GM21367 (cell line): Measurements from ENCODE around the gene STX11.
"Not testable (repeated sequence)": the region's sequence is repeated elsewhere in the genome, so short reads cannot be mapped to it uniquely, and the experiment has no call there.

Experiments used
- ATAC-seq: cut with Tn5 transposase; IDR thresholded peaks from one replicate; pipeline ENCODE4 v1.9.1; 2021; ENCODE audit not compliant: unreplicated experiment

The STX11 gene

DNA sequence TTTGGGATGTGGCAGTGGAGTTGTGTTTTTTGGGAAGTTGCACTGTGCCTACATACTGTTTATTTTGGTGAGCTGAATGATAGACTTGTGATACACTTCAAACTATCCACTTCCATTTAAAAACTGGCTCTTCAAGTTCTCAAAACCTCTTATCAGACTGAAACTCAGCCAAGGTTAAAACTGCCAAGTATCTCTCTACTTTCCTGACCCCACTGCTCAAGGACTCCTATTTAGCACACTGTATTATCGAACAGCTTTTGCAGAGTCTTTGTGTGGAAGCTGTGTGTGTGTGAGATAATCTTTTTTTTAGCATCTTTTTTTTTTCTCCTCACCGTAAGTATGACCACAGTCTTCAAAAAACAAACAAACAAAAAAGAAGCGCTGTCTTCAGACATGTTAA is 21.1 kb downstream of the STX11 start:
- ATAC-seq = no peak

GRCh38 chr6:144174006-144174405 is 23.7 kb downstream of the STX11 start:
- ATAC-seq = no peak

DNA sequence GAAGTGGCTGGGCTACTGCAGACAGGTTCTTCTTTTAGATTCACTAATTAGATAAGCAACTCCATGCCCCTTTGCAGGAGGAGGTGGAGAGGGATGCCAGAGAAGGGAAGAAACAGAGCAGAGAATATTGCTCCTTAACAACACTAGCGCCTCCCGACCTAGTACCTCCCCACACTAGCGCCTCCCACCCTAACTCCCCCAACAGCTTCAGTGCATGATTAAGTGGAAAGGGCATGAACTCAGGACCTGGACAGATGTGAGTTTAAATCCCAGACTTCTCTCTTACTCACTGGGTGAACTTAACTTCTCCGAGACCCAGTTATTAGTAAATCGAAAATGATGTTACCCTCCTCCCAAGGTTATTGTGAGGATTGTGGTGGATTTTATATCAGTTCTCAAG is 25.7 kb downstream of the STX11 start:
- ATAC-seq = no peak

DNA sequence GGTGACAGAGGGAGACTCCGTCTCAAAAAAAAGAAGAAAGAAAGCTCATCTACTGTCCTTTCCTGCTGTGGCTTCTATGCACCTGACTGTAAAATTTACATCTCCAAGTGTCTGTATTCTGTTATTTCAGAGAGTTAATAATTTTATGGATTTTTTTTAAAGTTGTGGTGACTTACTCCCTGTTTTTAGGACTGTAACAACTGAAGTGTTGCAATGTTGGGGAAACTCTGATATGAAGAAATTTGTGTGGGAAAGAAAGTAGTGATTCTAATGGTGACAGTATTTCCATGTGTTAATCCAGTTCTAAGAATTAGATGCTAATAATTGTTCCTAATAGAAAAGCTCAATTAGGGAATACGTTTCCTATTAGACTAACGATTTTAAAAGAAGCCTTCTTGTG is 27.4 kb downstream of the STX11 start:
- no peak for ATAC-seq

GRCh38 chr6:144178323-144178722 is 28.0 kb downstream of the STX11 start:
- no peak for ATAC-seq

GRCh38 chr6:144179237-144179636 is 28.9 kb downstream of the STX11 start:
- ATAC-seq = no peak

DNA sequence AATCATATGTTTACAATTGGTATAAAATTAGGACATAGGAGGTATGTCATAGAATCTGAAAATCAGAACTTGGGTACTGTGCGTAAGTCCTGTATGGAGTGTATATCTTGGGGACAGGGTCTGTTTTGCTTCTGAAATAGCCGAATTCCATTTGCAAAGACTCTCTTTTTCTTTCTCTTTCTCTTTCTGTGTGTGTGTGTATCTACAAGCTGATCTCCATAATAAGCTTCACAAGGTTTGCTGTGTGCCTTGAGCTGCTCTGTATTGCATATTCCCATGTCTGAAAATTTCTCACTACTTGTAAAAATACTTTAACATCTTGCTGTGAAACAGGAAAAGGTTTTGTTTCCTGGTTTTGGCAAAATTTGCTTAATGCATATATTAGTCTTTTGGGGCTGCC is 29.5 kb downstream of the STX11 start:
- no peak for ATAC-seq

DNA sequence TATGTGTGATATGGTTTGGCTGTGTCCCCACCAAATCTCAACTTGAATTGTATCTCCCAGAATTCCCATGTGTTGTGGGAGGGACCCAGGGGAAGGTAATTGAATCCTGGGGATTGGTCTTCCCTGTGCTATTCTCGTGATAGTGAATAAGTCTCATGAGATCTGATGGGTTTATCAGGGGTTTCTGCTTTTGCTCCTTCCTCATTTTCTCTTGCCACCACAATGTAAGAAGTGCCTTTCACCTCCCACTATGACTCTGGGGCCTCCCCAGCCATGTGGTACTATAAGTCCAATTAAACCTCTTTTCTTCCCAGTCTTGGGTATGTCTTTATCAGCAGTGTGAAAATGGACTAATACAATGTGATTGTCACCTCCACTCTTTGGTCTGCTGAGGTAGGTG is 30.0 kb downstream of the STX11 start:
- ATAC-seq = not testable (repeated sequence)

- ATAC-seq = no peak
These were observed 31.3 kb downstream of the STX11 start for GRCh38 chr6:144181639-144182038.

GRCh38 chr6:144184186-144184585 is 33.9 kb downstream of the STX11 start:
- not testable (repeated sequence) for ATAC-seq

GRCh38 chr6:144185133-144185836 is 35.0 kb downstream of the STX11 start:
- no peak for ATAC-seq

- ATAC-seq = no peak
These were observed 36.7 kb downstream of the STX11 start for GRCh38 chr6:144186817-144187625.

GRCh38 chr6:144189351-144189750 is 39.0 kb downstream of the STX11 start:
- ATAC-seq = no peak

DNA sequence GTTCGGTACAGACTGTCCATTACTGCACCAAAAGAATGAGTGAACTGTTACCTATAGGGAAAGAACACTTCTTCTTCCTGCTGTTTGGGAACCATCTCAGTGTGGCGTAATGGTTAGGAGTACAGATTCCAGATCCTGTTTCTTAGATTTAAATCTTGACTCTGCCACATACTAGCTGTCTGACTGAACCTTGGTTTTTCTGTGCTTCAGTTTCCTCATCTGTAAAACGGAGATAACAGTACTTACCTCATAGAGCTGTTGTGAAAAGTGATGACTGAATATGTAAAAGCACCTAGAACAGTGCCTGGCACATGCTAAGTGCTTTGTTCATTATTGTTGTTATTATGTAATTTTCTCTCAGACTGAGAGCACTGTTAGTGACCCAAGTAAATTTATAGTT is 39.8 kb downstream of the STX11 start:
- ATAC-seq = no peak

GRCh38 chr6:144190593-144190992 is 40.3 kb downstream of the STX11 start:
- no peak for ATAC-seq

DNA sequence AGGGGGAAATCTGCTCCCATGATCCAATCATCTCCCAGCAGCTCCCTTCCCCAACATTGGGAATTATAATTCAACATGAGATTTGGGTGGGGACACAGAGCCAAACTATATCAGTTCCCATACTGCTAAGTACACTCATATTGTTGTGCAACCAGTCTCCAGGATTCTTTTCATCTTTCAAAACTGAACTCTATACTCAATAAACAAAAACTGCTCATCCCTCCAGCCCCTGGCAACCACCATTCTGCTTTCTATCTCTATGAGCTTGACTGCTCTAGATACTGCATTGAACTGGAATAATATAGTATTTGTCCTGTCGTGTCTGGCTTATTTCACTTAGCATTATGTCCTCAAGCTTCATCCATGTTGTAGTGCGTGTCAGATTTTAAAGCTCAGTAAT is 42.9 kb downstream of the STX11 start:
- ATAC-seq = no peak

GRCh38 chr6:144194293-144194810 is 44.0 kb downstream of the STX11 start:
- no peak for ATAC-seq

GRCh38 chr6:144195671-144196270 is 45.5 kb downstream of the STX11 start:
- ATAC-seq = no peak

DNA sequence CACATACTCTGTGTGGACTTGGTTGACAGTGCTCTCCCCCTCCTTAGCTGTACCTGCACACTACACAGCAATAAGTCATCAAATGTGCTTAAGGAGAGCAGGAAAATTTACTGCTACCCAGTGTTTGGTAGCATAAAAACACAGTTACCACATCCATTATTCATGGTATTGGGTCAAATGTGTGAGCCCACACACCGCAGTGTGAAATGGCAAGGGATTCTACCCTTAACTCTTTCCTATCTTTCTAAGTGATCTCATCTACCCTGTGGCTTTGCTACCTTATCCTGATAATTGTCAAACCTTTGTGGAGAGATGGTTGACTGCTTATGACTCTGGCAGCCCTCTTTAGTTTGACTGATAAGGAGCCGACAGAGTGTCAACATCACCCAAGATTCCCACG is 47.6 kb downstream of the STX11 start:
- ATAC-seq = no peak

- no peak for ATAC-seq
These were observed 52.7 kb downstream of the STX11 start for GRCh38 chr6:144202879-144203468.

- no peak for ATAC-seq
These were observed 60.8 kb downstream of the STX11 start for GRCh38 chr6:144211160-144211559.
